HEK293 (cell line): Measurements from ENCODE around the gene MVB12A.

Source experiments
- CTCF ChIA-PET: fragments of 350-600 bp; formaldehyde crosslinking; extraction: SDS; loops from one replicate; lab custom pipeline; 2021; ENCODE audit warnings: antibody characterized with exemption; lab: Yijun Ruan, JAX
- POLR2A ChIA-PET: fragments of 300-600 bp; formaldehyde crosslinking; extraction: SDS; loops from one replicate; lab custom pipeline; 2020; ENCODE audit warnings: antibody characterized with exemption, inconsistent platforms; lab: Yijun Ruan, JAX
- H3K27ac ChIP-seq: fragments of 200-500 bp; sonication (Bioruptor generic); 2 replicates; pipeline ENCODE4 v1.5.1; 2014; ENCODE audit warnings: low read depth, low read length, control low read depth, inconsistent platforms; ENCODE audit errors: extremely low read depth
- H3K36me3 ChIP-seq, 2 experiments: fragments of 200-500 bp in 1 of 2; sonication (Bioruptor generic) in 1 of 2; 1 replicate in 1 of 2; 2 replicates in 1 of 2; pipeline ENCODE4 v1.5.1; 2014 to 2017; ENCODE audit warnings: inconsistent platforms in 2 of 2, low read length in 2 of 2; ENCODE audit not compliant: control insufficient read depth in 2 of 2, insufficient read depth in 1 of 2
- H3K4me1 ChIP-seq: fragments of 200-500 bp; sonication (Bioruptor generic); 2 replicates; pipeline ENCODE4 v1.5.1; 2014; ENCODE audit warnings: mild to moderate bottlenecking, low read length, inconsistent platforms; ENCODE audit not compliant: control insufficient read depth, insufficient read depth
- H3K4me3 ChIP-seq: 2 replicates; pipeline ENCODE4 v1.5.1; 2011; ENCODE audit warnings: low read depth, mild to moderate bottlenecking, control low read depth, low read length, moderate library complexity
- H3K9me3 ChIP-seq: fragments of 200-500 bp; sonication (Bioruptor generic); 2 replicates; pipeline ENCODE4 v1.5.1; 2014; ENCODE audit warnings: low read depth, low read length, inconsistent platforms; ENCODE audit not compliant: control insufficient read depth, insufficient read depth
- HIC1 ChIP-seq: fragments of 450-650 bp; formaldehyde crosslinking; IDR thresholded peaks from 2 replicates; pipeline ENCODE4 v1.5.1; 2016; ENCODE audit warnings: missing biosample characterization, missing genetic modification characterization
- KLF1 ChIP-seq: fragments of 450-650 bp; formaldehyde crosslinking; IDR thresholded peaks from 2 replicates; pipeline ENCODE4 v1.5.1; 2016; ENCODE audit warnings: missing biosample characterization, missing genetic modification characterization
- KLF8 ChIP-seq: fragments of 450-650 bp; formaldehyde crosslinking; IDR thresholded peaks from 2 replicates; pipeline ENCODE4 v1.5.1; 2016; ENCODE audit warnings: missing biosample characterization, missing genetic modification characterization
- KLF9 ChIP-seq: fragments of 450-650 bp; formaldehyde crosslinking; IDR thresholded peaks from 2 replicates; pipeline ENCODE4 v1.5.1; 2016; ENCODE audit warnings: missing biosample characterization, missing genetic modification characterization, low read depth
- SP2 ChIP-seq: fragments of 450-650 bp; formaldehyde crosslinking; IDR thresholded peaks from 2 replicates; pipeline ENCODE4 v1.5.1; 2016; ENCODE audit warnings: missing biosample characterization, missing genetic modification characterization
- SP3 ChIP-seq: fragments of 450-650 bp; formaldehyde crosslinking; IDR thresholded peaks from 2 replicates; pipeline ENCODE4 v1.5.1; 2016; ENCODE audit warnings: missing biosample characterization, missing genetic modification characterization
- SP7 ChIP-seq: fragments of 450-650 bp; formaldehyde crosslinking; IDR thresholded peaks from 2 replicates; pipeline ENCODE4 v1.5.1; 2016; ENCODE audit warnings: missing biosample characterization, missing genetic modification characterization
- ZBTB1 ChIP-seq: fragments of 450-650 bp; formaldehyde crosslinking; IDR thresholded peaks from 2 replicates; pipeline ENCODE4 v1.5.1; 2016; ENCODE audit warnings: missing biosample characterization, missing genetic modification characterization
- ZBTB20 ChIP-seq: fragments of 450-650 bp; formaldehyde crosslinking; IDR thresholded peaks from 2 replicates; pipeline ENCODE4 v1.5.1; 2016; ENCODE audit warnings: missing biosample characterization, missing genetic modification characterization
- ZBTB26 ChIP-seq: fragments of 450-650 bp; formaldehyde crosslinking; optimal IDR thresholded peaks from 2 replicates; pipeline ENCODE3; 2016; ENCODE audit warnings: missing biosample characterization, mild to moderate bottlenecking, missing genetic modification characterization
- ZBTB48 ChIP-seq: fragments of 450-650 bp; formaldehyde crosslinking; IDR thresholded peaks from 2 replicates; pipeline ENCODE4 v1.5.1; 2016; ENCODE audit warnings: missing biosample characterization, missing genetic modification characterization
- ZBTB8A ChIP-seq: fragments of 450-650 bp; formaldehyde crosslinking; IDR thresholded peaks from 2 replicates; pipeline ENCODE4 v1.5.1; 2016; ENCODE audit warnings: missing biosample characterization, missing genetic modification characterization
- ZFHX2 ChIP-seq: fragments of 450-650 bp; formaldehyde crosslinking; conservative IDR thresholded peaks from 2 replicates; pipeline ENCODE4 v1.5.1; 2016; ENCODE audit warnings: missing biosample characterization, missing genetic modification characterization
- ZNF121 ChIP-seq: fragments of 450-650 bp; formaldehyde crosslinking; IDR thresholded peaks from 2 replicates; pipeline ENCODE4 v1.5.1; 2016; ENCODE audit warnings: missing biosample characterization, missing genetic modification characterization
- ZNF335 ChIP-seq: fragments of 450-650 bp; formaldehyde crosslinking; conservative IDR thresholded peaks from 2 replicates; pipeline ENCODE4 v1.5.1; 2016; ENCODE audit warnings: missing biosample characterization, missing genetic modification characterization
- ZNF341 ChIP-seq: fragments of 450-650 bp; formaldehyde crosslinking; IDR thresholded peaks from 2 replicates; pipeline ENCODE4; 2016; ENCODE audit warnings: low read depth, missing biosample characterization, missing genetic modification characterization
- ZNF423 ChIP-seq: fragments of 450-650 bp; formaldehyde crosslinking; IDR thresholded peaks from 2 replicates; pipeline ENCODE4 v1.5.1; 2016; ENCODE audit warnings: missing biosample characterization, missing genetic modification characterization
- ZNF510 ChIP-seq: fragments of 450-650 bp; formaldehyde crosslinking; IDR thresholded peaks from 2 replicates; pipeline ENCODE4 v1.5.1; 2018; ENCODE audit warnings: mild to moderate bottlenecking, missing genetic modification characterization, missing biosample characterization; ENCODE audit not compliant: insufficient replicate concordance
- ZNF600 ChIP-seq: fragments of 450-650 bp; formaldehyde crosslinking; IDR thresholded peaks from 2 replicates; pipeline ENCODE4 v1.5.1; 2016; ENCODE audit warnings: missing biosample characterization, missing genetic modification characterization
- ZNF785 ChIP-seq: fragments of 450-650 bp; formaldehyde crosslinking; IDR thresholded peaks from 2 replicates; pipeline ENCODE4 v1.5.1; 2016; ENCODE audit warnings: missing biosample characterization, missing genetic modification characterization
- ZNF791 ChIP-seq: fragments of 450-650 bp; formaldehyde crosslinking; IDR thresholded peaks from 2 replicates; pipeline ENCODE4 v1.5.1; 2016; ENCODE audit warnings: missing biosample characterization, missing genetic modification characterization
- ZSCAN16 ChIP-seq: fragments of 450-650 bp; formaldehyde crosslinking; IDR thresholded peaks from 2 replicates; pipeline ENCODE4 v1.5.1; 2016; ENCODE audit warnings: missing biosample characterization, missing genetic modification characterization
- TF ChIP-seq, protein P1 (sequence below): fragments of 450-650 bp; formaldehyde crosslinking; IDR thresholded peaks from 2 replicates; pipeline ENCODE4 v1.5.1; 2016; ENCODE audit warnings: missing biosample characterization, missing genetic modification characterization
- TF ChIP-seq, protein P2 (sequence below): fragments of 450-650 bp; formaldehyde crosslinking; IDR thresholded peaks from 2 replicates; pipeline ENCODE4 v1.5.1; 2016; ENCODE audit warnings: missing biosample characterization, missing genetic modification characterization
- TF ChIP-seq, protein P3 (sequence below): fragments of 450-650 bp; formaldehyde crosslinking; IDR thresholded peaks from 2 replicates; pipeline ENCODE4 v1.5.1; 2016; ENCODE audit warnings: missing biosample characterization, missing genetic modification characterization

The MVB12A gene

GRCh38 chr19:17448131-17448967, 28.5 kb downstream of the MVB12A start, which contains the start of gene TMEM221:
Gene TMEM221, minus strand, starts transcription at chr19:17448668. Its CDS starts 206 bp downstream, at chr19:17448462.
- H3K4me3 ChIP-seq: peak within 1 kb of the TSS; percentile 43
- ChIA-PET POLR2A (interaction anchor here (0.6 to 1.2 kb wide), 4 partner anchors 109 to 619 kb away, joined by 3 to 8 read pairs (median 4); partner anchors contain the start of gene RPL18A), CTCF (interaction anchor here (0.5 to 3.2 kb wide), 12 partner anchors 10 to 970 kb away, joined by 3 to 21 read pairs (median 3); no protein-coding TSS in a partner anchor)
- no peaks in the 10 kb centered on the region for H3K9me3 ChIP-seq
- H3K4me1 ChIP-seq: no peaks in the 10 kb centered on the region
- peak within 1 kb of the TSS; percentile 21; the same call in 1 of the 2 replicates for H3K27ac ChIP-seq
- H3K36me3 ChIP-seq: no peaks in the 10 kb centered on the region; a peak in 1 of 3 replicates
- peak; percentile 76; the same call in 1 of the 2 replicates for TF ChIP-seq HIC1 (tag by site-specific recombination)
- peak; percentile 36; the same call in 1 of the 2 replicates for TF ChIP-seq SP7 (tag by site-specific recombination)
- peak; percentile 10; the same call in 1 of the 2 replicates for TF ChIP-seq ZNF121
- no peak for TF ChIP-seq ZNF423
- peak; percentile 48; the same call in 1 of the 2 replicates for TF ChIP-seq ZNF600 (tag by site-specific recombination)
- 0 out of 2 replicates have a peak, but pooled peaks have one; percentile 39 for TF ChIP-seq ZBTB48 (tag by site-specific recombination)
- TF ChIP-seq ZNF785: peak; percentile 74; the same call in 1 of the 2 replicates
- TF ChIP-seq KLF8 (tag by site-specific recombination): peak; percentile 42; the same call in 1 of the 2 replicates
- TF ChIP-seq, protein P1, sequence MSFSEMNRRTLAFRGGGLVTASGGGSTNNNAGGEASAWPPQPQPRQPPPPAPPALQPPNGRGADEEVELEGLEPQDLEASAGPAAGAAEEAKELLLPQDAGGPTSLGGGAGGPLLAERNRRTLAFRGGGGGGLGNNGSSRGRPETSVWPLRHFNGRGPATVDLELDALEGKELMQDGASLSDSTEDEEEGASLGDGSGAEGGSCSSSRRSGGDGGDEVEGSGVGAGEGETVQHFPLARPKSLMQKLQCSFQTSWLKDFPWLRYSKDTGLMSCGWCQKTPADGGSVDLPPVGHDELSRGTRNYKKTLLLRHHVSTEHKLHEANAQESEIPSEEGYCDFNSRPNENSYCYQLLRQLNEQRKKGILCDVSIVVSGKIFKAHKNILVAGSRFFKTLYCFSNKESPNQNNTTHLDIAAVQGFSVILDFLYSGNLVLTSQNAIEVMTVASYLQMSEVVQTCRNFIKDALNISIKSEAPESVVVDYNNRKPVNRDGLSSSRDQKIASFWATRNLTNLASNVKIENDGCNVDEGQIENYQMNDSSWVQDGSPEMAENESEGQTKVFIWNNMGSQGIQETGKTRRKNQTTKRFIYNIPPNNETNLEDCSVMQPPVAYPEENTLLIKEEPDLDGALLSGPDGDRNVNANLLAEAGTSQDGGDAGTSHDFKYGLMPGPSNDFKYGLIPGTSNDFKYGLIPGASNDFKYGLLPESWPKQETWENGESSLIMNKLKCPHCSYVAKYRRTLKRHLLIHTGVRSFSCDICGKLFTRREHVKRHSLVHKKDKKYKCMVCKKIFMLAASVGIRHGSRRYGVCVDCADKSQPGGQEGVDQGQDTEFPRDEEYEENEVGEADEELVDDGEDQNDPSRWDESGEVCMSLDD: peak; percentile 63; the same call in 1 of the 2 replicates
- TF ChIP-seq, protein P2, sequence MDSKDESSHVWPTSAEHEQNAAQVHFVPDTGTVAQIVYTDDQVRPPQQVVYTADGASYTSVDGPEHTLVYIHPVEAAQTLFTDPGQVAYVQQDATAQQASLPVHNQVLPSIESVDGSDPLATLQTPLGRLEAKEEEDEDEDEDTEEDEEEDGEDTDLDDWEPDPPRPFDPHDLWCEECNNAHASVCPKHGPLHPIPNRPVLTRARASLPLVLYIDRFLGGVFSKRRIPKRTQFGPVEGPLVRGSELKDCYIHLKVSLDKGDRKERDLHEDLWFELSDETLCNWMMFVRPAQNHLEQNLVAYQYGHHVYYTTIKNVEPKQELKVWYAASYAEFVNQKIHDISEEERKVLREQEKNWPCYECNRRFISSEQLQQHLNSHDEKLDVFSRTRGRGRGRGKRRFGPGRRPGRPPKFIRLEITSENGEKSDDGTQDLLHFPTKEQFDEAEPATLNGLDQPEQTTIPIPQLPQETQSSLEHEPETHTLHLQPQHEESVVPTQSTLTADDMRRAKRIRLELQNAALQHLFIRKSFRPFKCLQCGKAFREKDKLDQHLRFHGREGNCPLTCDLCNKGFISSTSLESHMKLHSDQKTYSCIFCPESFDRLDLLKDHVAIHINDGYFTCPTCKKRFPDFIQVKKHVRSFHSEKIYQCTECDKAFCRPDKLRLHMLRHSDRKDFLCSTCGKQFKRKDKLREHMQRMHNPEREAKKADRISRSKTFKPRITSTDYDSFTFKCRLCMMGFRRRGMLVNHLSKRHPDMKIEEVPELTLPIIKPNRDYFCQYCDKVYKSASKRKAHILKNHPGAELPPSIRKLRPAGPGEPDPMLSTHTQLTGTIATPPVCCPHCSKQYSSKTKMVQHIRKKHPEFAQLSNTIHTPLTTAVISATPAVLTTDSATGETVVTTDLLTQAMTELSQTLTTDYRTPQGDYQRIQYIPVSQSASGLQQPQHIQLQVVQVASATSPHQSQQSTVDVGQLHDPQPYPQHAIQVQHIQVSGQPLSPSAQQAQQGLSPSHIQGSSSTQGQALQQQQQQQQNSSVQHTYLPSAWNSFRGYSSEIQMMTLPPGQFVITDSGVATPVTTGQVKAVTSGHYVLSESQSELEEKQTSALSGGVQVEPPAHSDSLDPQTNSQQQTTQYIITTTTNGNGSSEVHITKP (tag by site-specific recombination): peak; percentile 38
- TF ChIP-seq ZSCAN16: no peak
- TF ChIP-seq, protein P3, sequence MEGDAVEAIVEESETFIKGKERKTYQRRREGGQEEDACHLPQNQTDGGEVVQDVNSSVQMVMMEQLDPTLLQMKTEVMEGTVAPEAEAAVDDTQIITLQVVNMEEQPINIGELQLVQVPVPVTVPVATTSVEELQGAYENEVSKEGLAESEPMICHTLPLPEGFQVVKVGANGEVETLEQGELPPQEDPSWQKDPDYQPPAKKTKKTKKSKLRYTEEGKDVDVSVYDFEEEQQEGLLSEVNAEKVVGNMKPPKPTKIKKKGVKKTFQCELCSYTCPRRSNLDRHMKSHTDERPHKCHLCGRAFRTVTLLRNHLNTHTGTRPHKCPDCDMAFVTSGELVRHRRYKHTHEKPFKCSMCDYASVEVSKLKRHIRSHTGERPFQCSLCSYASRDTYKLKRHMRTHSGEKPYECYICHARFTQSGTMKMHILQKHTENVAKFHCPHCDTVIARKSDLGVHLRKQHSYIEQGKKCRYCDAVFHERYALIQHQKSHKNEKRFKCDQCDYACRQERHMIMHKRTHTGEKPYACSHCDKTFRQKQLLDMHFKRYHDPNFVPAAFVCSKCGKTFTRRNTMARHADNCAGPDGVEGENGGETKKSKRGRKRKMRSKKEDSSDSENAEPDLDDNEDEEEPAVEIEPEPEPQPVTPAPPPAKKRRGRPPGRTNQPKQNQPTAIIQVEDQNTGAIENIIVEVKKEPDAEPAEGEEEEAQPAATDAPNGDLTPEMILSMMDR (tag by site-specific recombination): peak; percentile 82
- TF ChIP-seq ZNF341 (tag by site-specific recombination): peak; percentile 66; the same call in 1 of the 2 replicates
- no peak for TF ChIP-seq ZNF791 (tag by site-specific recombination)
- TF ChIP-seq ZFHX2: peak; percentile 42; the same call in 1 of the 2 replicates
- TF ChIP-seq ZBTB20 (tag by site-specific recombination): peak; percentile 90
- peak; percentile 56 for TF ChIP-seq ZBTB26 (tag by site-specific recombination)
- TF ChIP-seq ZNF335: peak; percentile 73
- peak; percentile 55 for TF ChIP-seq SP3 (tag by site-specific recombination)
- peak; percentile 90 for TF ChIP-seq ZBTB8A
- TF ChIP-seq ZNF510 (tag by site-specific recombination): no peak
- peak; percentile 37 for TF ChIP-seq SP2 (tag by site-specific recombination)
- TF ChIP-seq KLF1 (tag by site-specific recombination): peak; percentile 67
- TF ChIP-seq KLF9 (tag by site-specific recombination): peak; percentile 46; the same call in 1 of the 2 replicates
- TF ChIP-seq ZBTB1 (tag by site-specific recombination): no peak
